H9 (cell line): ENCODE measurements around the gene TMEM147. TPM values are rescaled to one million over a fixed set of nuclear protein-coding genes. Genes with fewer than 3 reads are reported as not detected.

ENCODE experiments used
- DNase-seq: peaks from one replicate; pipeline ENCODE4 v3.0.0-alpha.2; 2017
- H2AFZ ChIP-seq: one replicate; pipeline ENCODE4 v1.6.1; 2013; ENCODE audit warnings: mild to moderate bottlenecking, low read length, control low read depth, moderate library complexity
- H2AK5ac ChIP-seq: 2 replicates; pipeline ENCODE4 v1.6.1; 2013; ENCODE audit warnings: low read length, control low read depth, mixed read lengths; ENCODE audit not compliant: insufficient read length
- H2BK120ac ChIP-seq: one replicate; pipeline ENCODE4 v1.6.1; 2013; ENCODE audit warnings: low read depth, mild to moderate bottlenecking, low read length, control low read depth, inconsistent platforms; ENCODE audit not compliant: poor library complexity, severe bottlenecking
- H2BK12ac ChIP-seq: 2 replicates; pipeline ENCODE4 v1.6.1; 2013; ENCODE audit warnings: low read length, control low read depth, mixed read lengths, low read depth; ENCODE audit not compliant: insufficient read length
- H2BK15ac ChIP-seq: 2 replicates; pipeline ENCODE4 v1.6.1; 2013; ENCODE audit warnings: low read depth, low read length, control low read depth
- H2BK20ac ChIP-seq: one replicate; pipeline ENCODE4 v1.6.1; 2013; ENCODE audit warnings: low read depth, mild to moderate bottlenecking, low read length, control low read depth, inconsistent platforms; ENCODE audit not compliant: poor library complexity, severe bottlenecking
- H2BK5ac ChIP-seq: 2 replicates; pipeline ENCODE4 v1.6.1; 2013; ENCODE audit warnings: low read length, control low read depth, mixed read lengths; ENCODE audit not compliant: insufficient read length
- H3K14ac ChIP-seq: 2 replicates; pipeline ENCODE4 v1.6.1; 2013; ENCODE audit warnings: low read length, control low read depth; ENCODE audit not compliant: insufficient read depth
- H3K18ac ChIP-seq: 2 replicates; pipeline ENCODE4 v1.6.1; 2013; ENCODE audit warnings: low read depth, mild to moderate bottlenecking, mixed read lengths, low read length, control low read depth; ENCODE audit not compliant: insufficient read length
- H3K23ac ChIP-seq: 2 replicates; pipeline ENCODE4 v1.6.1; 2013; ENCODE audit warnings: low read length, control low read depth, mixed read lengths, low read depth; ENCODE audit not compliant: insufficient read length
- H3K23me2 ChIP-seq: 2 replicates; pipeline ENCODE4 v1.6.1; 2013; ENCODE audit warnings: low read depth, mild to moderate bottlenecking, mixed read lengths, low read length, control low read depth; ENCODE audit not compliant: insufficient read length, poor library complexity, severe bottlenecking
- H3K27ac ChIP-seq: 2 replicates; pipeline ENCODE4 v1.5.1; 2013; ENCODE audit warnings: low read length, control low read depth, mixed read lengths, low read depth; ENCODE audit not compliant: insufficient read length
- H3K27me3 ChIP-seq: 2 replicates; pipeline ENCODE4 v1.6.1; 2013; ENCODE audit warnings: low read length, control low read depth, inconsistent platforms; ENCODE audit not compliant: insufficient read depth
- H3K4ac ChIP-seq: 2 replicates; pipeline ENCODE4 v1.6.1; 2013; ENCODE audit warnings: low read depth, mild to moderate bottlenecking, control low read depth, inconsistent platforms, low read length, moderate library complexity
- H3K4me1 ChIP-seq: 2 replicates; pipeline ENCODE4 v1.6.1; 2013; ENCODE audit warnings: low read length, control low read depth, inconsistent platforms; ENCODE audit not compliant: insufficient read depth
- H3K4me2 ChIP-seq: 2 replicates; pipeline ENCODE4 v1.6.1; 2013; ENCODE audit warnings: low read length, control low read depth, mixed read lengths; ENCODE audit not compliant: insufficient read length, insufficient read depth
- H3K56ac ChIP-seq: 2 replicates; pipeline ENCODE4 v1.6.1; 2013; ENCODE audit warnings: low read depth, mild to moderate bottlenecking, mixed read lengths, low read length, control low read depth; ENCODE audit not compliant: insufficient read length
- H3K79me1 ChIP-seq: 2 replicates; pipeline ENCODE4 v1.6.1; 2013; ENCODE audit warnings: low read depth, mild to moderate bottlenecking, moderate library complexity, low read length, control low read depth, inconsistent platforms; ENCODE audit not compliant: insufficient read depth, poor library complexity, severe bottlenecking
- H3K79me2 ChIP-seq: 2 replicates; pipeline ENCODE4 v1.6.1; 2013; ENCODE audit warnings: low read length, control low read depth, inconsistent platforms; ENCODE audit not compliant: insufficient read depth
- H3K9ac ChIP-seq: 2 replicates; pipeline ENCODE4 v1.6.1; 2013; ENCODE audit warnings: low read length, control low read depth, mixed read lengths; ENCODE audit not compliant: insufficient read length; ENCODE audit errors: extremely low read depth
- H3K9me3 ChIP-seq: one replicate; pipeline ENCODE4 v1.6.1; 2013; ENCODE audit warnings: low read depth, low read length, inconsistent platforms; ENCODE audit not compliant: control insufficient read depth
- H3T11ph ChIP-seq: one replicate; pipeline ENCODE4 v1.6.1; 2013; ENCODE audit warnings: mild to moderate bottlenecking, low read length, control low read depth, inconsistent platforms
- H4K20me1 ChIP-seq: one replicate; pipeline ENCODE4 v1.6.1; 2013; ENCODE audit not compliant: control insufficient read depth, insufficient read length, insufficient read depth
- H4K5ac ChIP-seq: 2 replicates; pipeline ENCODE4 v1.6.1; 2013; ENCODE audit warnings: low read depth, mild to moderate bottlenecking, mixed read lengths, low read length, control low read depth; ENCODE audit not compliant: insufficient read length
- H4K8ac ChIP-seq: replicated peaks from 2 replicates; pipeline ENCODE4 v1.6.1; 2013; ENCODE audit warnings: low read length, control low read depth, mixed read lengths, low read depth; ENCODE audit not compliant: insufficient read length
- H4K91ac ChIP-seq: 2 replicates; pipeline ENCODE4 v1.6.1; 2013; ENCODE audit warnings: low read depth, mild to moderate bottlenecking, moderate library complexity, mixed read lengths, low read length, control low read depth; ENCODE audit not compliant: insufficient read length
- H3K27ac Mint-ChIP-seq, 3 experiments: 2 replicates in 2 of 3; 3 replicates in 1 of 3; pipeline ENCODE4 v1.8.0; 2020 to 2021; ENCODE audit warnings: mixed read lengths in 3 of 3, mild to moderate bottlenecking in 1 of 3, moderate library complexity in 1 of 3
- H3K27me3 Mint-ChIP-seq: 2 replicates; pipeline ENCODE4 v1.8.0; 2021; ENCODE audit warnings: low read depth, mild to moderate bottlenecking, moderate library complexity, mixed read lengths
- H3K36me3 Mint-ChIP-seq, 3 experiments: 2 replicates in 2 of 3; 3 replicates in 1 of 3; pipeline ENCODE4 v1.8.0; 2020 to 2021; ENCODE audit warnings: low read depth in 3 of 3, mixed read lengths in 3 of 3; ENCODE audit not compliant: insufficient read depth in 1 of 3
- H3K4me1 Mint-ChIP-seq, 2 experiments: 2 replicates each; pipeline ENCODE4 v1.8.0; 2020; ENCODE audit warnings: mixed read lengths in 2 of 2
- H3K4me3 Mint-ChIP-seq, 2 experiments: 2 replicates in 1 of 2; 3 replicates in 1 of 2; pipeline ENCODE4 v1.8.0; 2020 to 2021; ENCODE audit warnings: mild to moderate bottlenecking in 2 of 2, mixed read lengths in 2 of 2, moderate library complexity in 1 of 2
- H3K9me3 Mint-ChIP-seq, 2 experiments: 2 replicates in 1 of 2; 3 replicates in 1 of 2; pipeline ENCODE4 v1.8.0; 2020; ENCODE audit warnings: mild to moderate bottlenecking in 2 of 2, mixed read lengths in 2 of 2, moderate library complexity in 1 of 2
- WGBS: extraction: QIAGEN DNeasy Blood & Tissue Kit; methylation state at CpG from one replicate; pipeline ENCODE4 v1.1.7; 2013; ENCODE audit warnings: missing lambda C conversion rate, low lambda C conversion rate, mixed read lengths; ENCODE audit not compliant: insufficient read length; ENCODE audit errors: extremely low coverage; 5-methylcytosine and 5-hydroxymethylcytosine counted together
- total RNA-seq: library from RNA; stranded (reverse); gene quantifications from 2 replicates; pipeline ENCODE4 v1.2.1, GENCODE V29; 2021
- TF ChIP-seq, protein P1 (sequence below): fragments of 200-600 bp; sonication (generic); conservative IDR thresholded peaks from 3 replicates; pipeline ENCODE4 v1.8.0; 2021; ENCODE audit warnings: antibody characterized with exemption, mild to moderate bottlenecking

Gene TMEM147
- total RNA-seq, 1 experiment from 2014 or later = 125 TPM

DNA sequence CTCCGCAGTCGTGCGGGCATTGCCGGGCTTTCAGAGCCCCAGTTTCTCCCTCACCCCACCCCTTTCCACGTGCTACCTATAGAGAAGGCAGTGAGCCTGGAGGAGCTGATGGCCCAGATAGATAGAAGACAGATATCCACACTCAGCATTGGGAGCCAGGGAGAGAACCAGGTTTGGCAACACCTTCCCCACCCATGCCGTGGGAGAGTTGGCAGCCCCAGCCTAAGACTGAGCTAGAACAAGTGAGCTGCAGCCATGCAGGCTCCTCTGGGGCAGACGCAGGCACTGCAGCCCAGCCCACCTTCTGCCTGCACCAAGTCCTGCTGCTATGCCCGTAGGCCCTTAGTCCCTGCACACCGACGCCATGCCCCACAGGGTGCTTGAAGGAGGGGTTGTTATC, 44.8 kb upstream of the TMEM147 start:
- H3K27ac Mint-ChIP-seq = peak overlapping the region in 1 of 3 experiments; percentile 91; a peak in 2 of 7 replicates
- Histone ChIP-seq H2BK15ac (no peak overlapping the region), H2AFZ (no peak overlapping the region), H3K23ac (no peak overlapping the region), H4K91ac (no peak overlapping the region), H3K27ac (no peak overlapping the region), H3K4me1 (no peaks in the 10 kb centered on the region), H3K14ac (no peak overlapping the region), H3K79me2 (no peaks in the 10 kb centered on the region), H3K27me3 (no peaks in the 10 kb centered on the region), H4K20me1 (no peaks in the 10 kb centered on the region), H3T11ph (no peak overlapping the region), H4K5ac (no peak overlapping the region), H2AK5ac (no peak overlapping the region), H2BK120ac (no peak overlapping the region), H3K9me3 (no peaks in the 10 kb centered on the region), H3K18ac (no peak overlapping the region), H3K79me1 (no peaks in the 10 kb centered on the region), H3K4me2 (no peak overlapping the region), H3K4ac (no peak overlapping the region), H4K8ac (no peak overlapping the region), H2BK20ac (no peak overlapping the region), H2BK12ac (no peak overlapping the region), H3K23me2 (no peaks in the 10 kb centered on the region), H2BK5ac (no peak overlapping the region), H3K56ac (no peak overlapping the region), H3K9ac (no peak overlapping the region)
- no CpG with 5 or more reads among the region's 10 CpGs for WGBS
- TF ChIP-seq, protein P1, sequence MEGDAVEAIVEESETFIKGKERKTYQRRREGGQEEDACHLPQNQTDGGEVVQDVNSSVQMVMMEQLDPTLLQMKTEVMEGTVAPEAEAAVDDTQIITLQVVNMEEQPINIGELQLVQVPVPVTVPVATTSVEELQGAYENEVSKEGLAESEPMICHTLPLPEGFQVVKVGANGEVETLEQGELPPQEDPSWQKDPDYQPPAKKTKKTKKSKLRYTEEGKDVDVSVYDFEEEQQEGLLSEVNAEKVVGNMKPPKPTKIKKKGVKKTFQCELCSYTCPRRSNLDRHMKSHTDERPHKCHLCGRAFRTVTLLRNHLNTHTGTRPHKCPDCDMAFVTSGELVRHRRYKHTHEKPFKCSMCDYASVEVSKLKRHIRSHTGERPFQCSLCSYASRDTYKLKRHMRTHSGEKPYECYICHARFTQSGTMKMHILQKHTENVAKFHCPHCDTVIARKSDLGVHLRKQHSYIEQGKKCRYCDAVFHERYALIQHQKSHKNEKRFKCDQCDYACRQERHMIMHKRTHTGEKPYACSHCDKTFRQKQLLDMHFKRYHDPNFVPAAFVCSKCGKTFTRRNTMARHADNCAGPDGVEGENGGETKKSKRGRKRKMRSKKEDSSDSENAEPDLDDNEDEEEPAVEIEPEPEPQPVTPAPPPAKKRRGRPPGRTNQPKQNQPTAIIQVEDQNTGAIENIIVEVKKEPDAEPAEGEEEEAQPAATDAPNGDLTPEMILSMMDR = no peak
- no peaks in the 10 kb centered on the region for H3K9me3 Mint-ChIP-seq
- H3K27me3 Mint-ChIP-seq = no peaks in the 10 kb centered on the region
- peaks cover 48 to 90% (median 86%) of the 10 kb centered on the region in 3 experiments; a peak in 6 of 7 replicates for H3K36me3 Mint-ChIP-seq
- H3K4me3 Mint-ChIP-seq = no peak overlapping the region
- peaks cover 9 to 16% of the 10 kb centered on the region in 2 experiments for H3K4me1 Mint-ChIP-seq
- DNase-seq = no peak
